DND-41 (cell line): ENCODE measurements around the gene WNT9B.

Source experiments
- ATAC-seq: fragments of 200-7000 bp; cut with Tn5 transposase; 3 replicates; pipeline ENCODE4 v1.9.1; 2021; ENCODE audit warnings: low read depth; ENCODE audit not compliant: insufficient read depth
- DNase-seq: peaks from one replicate; pipeline ENCODE4 v3.0.0-alpha.2; 2020
- H2AFZ ChIP-seq: 2 replicates; pipeline ENCODE4 v1.6.0; 2012; ENCODE audit warnings: low read depth, low read length
- H3K27ac ChIP-seq: 2 replicates; pipeline ENCODE4 v1.5.1; 2012; ENCODE audit warnings: low read length, inconsistent platforms
- H3K27me3 ChIP-seq: fragments of 200-600 bp; sonication (generic); 2 replicates; pipeline ENCODE4 v1.6.0; 2012; ENCODE audit warnings: low read length, mild to moderate bottlenecking, inconsistent platforms; ENCODE audit not compliant: insufficient read depth, poor library complexity
- H3K36me3 ChIP-seq: 2 replicates; pipeline ENCODE4 v1.5.1; 2012; ENCODE audit warnings: low read length, inconsistent platforms; ENCODE audit not compliant: insufficient read depth
- H3K4me1 ChIP-seq: 2 replicates; pipeline ENCODE4 v1.5.1; 2012; ENCODE audit warnings: mild to moderate bottlenecking, low read length; ENCODE audit not compliant: insufficient read depth
- H3K4me2 ChIP-seq: 2 replicates; pipeline ENCODE4 v1.6.0; 2012; ENCODE audit warnings: mild to moderate bottlenecking, moderate library complexity, low read length, inconsistent platforms; ENCODE audit not compliant: insufficient read depth
- H3K4me3 ChIP-seq, 2 experiments: fragments of 200-600 bp in 1 of 2; shearing (Covaris generic) in 1 of 2; 2 replicates each; pipeline ENCODE4 v1.5.1; 2012 to 2016; ENCODE audit warnings: inconsistent platforms in 2 of 2, low read length in 2 of 2, mild to moderate bottlenecking in 2 of 2, low read depth in 1 of 2, moderate library complexity in 1 of 2
- H3K79me2 ChIP-seq: 2 replicates; pipeline ENCODE4 v1.6.0; 2012; ENCODE audit warnings: low read length, inconsistent platforms; ENCODE audit not compliant: insufficient read depth
- H3K9ac ChIP-seq: 2 replicates; pipeline ENCODE4 v1.6.0; 2012; ENCODE audit warnings: low read depth, mild to moderate bottlenecking, inconsistent platforms, low read length, moderate library complexity
- H3K9me3 ChIP-seq: 2 replicates; pipeline ENCODE4 v1.5.1; 2012; ENCODE audit warnings: low read length, moderate library complexity, mild to moderate bottlenecking, inconsistent platforms; ENCODE audit not compliant: insufficient read depth, severe bottlenecking
- H4K20me1 ChIP-seq: 2 replicates; pipeline ENCODE4 v1.6.0; 2012; ENCODE audit warnings: low read length; ENCODE audit not compliant: insufficient read depth
- EZH2 ChIP-seq: IDR thresholded peaks from 3 replicates; pipeline ENCODE4 v1.6.1; 2012; ENCODE audit warnings: borderline replicate concordance, low read depth, mild to moderate bottlenecking, moderate library complexity, low read length, inconsistent platforms; ENCODE audit not compliant: severe bottlenecking
- TF ChIP-seq, protein P1 (sequence below): IDR thresholded peaks from 2 replicates; pipeline ENCODE4 v1.5.1; 2012; ENCODE audit warnings: borderline replicate concordance, low read length, moderate library complexity, mild to moderate bottlenecking; ENCODE audit not compliant: poor library complexity, severe bottlenecking; ENCODE audit errors: extremely low read depth

WNT9B gene

DNA sequence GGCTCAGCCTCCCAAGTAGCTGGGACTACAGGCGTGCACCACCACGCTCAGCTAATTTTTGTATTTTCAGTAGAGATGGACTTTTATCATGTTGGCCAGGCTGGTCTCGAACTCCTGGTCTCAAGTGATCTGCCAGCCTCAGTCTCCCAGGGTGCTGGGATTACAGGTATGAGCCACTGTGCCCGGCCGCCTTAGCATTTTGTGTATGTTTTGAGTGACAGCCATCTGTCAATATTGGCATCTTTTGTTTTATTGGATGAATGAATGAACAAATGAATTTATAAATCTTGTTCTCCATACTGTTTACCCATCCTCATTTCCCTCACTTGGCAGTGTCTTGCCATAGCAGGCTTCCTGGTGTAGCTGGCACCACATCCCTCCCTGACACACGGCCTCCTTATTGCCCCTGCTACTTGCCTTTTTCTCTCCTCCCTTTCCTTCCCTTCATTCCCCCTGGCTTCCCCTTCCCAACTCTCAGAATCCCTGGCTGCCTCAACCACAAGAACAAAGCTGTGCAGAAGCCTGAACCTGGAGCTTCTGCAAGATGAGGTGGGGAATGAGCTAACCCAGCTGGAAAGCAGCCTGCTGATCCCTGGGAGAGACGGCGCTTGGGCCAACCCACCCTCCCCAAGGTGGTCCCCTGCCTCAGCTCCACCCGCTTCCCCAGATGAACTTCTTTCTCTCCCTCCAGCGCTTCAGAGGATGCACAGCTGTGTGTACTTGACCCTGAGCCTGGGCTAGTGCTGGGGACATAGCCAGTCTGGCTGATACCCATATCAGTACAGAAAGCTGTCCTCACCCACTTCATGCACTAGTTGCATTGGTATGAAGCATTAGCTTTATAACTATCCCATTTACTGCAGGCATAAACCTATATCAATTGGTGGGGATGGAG is 34.3 kb downstream of the WNT9B start:
- peaks cover 8% of the 10 kb centered on the region for H3K27me3 ChIP-seq
- no peaks in the 10 kb centered on the region for H3K36me3 ChIP-seq
- ATAC-seq (no peak), DNase-seq (no peak)
- H3K27ac ChIP-seq: no peak overlapping the region
- H3K9ac ChIP-seq: no peak overlapping the region
- H3K9me3 ChIP-seq: no peaks in the 10 kb centered on the region
- H3K4me2 ChIP-seq: no peak overlapping the region
- no peak overlapping the region for H3K4me3 ChIP-seq
- TF ChIP-seq, protein P1, sequence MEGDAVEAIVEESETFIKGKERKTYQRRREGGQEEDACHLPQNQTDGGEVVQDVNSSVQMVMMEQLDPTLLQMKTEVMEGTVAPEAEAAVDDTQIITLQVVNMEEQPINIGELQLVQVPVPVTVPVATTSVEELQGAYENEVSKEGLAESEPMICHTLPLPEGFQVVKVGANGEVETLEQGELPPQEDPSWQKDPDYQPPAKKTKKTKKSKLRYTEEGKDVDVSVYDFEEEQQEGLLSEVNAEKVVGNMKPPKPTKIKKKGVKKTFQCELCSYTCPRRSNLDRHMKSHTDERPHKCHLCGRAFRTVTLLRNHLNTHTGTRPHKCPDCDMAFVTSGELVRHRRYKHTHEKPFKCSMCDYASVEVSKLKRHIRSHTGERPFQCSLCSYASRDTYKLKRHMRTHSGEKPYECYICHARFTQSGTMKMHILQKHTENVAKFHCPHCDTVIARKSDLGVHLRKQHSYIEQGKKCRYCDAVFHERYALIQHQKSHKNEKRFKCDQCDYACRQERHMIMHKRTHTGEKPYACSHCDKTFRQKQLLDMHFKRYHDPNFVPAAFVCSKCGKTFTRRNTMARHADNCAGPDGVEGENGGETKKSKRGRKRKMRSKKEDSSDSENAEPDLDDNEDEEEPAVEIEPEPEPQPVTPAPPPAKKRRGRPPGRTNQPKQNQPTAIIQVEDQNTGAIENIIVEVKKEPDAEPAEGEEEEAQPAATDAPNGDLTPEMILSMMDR: no peak
- no peaks in the 10 kb centered on the region for H3K79me2 ChIP-seq
- H3K4me1 ChIP-seq: no peaks in the 10 kb centered on the region
- H2AFZ ChIP-seq: no peak overlapping the region
- H4K20me1 ChIP-seq: 0 out of 2 replicates have a peak, but pooled peaks cover 4% of the 10 kb centered on the region

DNA sequence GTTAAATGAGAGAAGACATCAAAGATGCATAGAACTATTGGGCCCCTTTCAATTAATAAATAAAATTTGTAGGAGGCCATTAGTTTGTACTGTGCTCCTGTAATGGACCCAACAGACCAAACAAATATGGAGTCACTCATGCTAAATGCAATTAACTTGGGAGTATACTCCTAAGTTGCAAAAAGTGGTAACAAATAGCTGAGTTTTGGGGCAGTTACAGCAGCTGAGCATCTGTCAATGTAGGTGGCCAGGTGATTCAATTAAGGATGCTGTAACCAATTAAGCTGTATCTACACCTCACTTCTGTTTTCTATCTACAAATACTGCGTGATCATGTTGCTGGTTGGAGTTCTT is 34.9 kb downstream of the WNT9B start:
- Histone ChIP-seq H3K4me1 (no peaks in the 10 kb centered on the region), H3K4me3 (no peak overlapping the region), H4K20me1 (0 out of 2 replicates have a peak, but pooled peaks cover 4% of the 10 kb centered on the region), H3K27ac (no peak overlapping the region), H3K27me3 (peaks cover 8% of the 10 kb centered on the region), H3K36me3 (no peaks in the 10 kb centered on the region), H3K4me2 (no peak overlapping the region), H2AFZ (no peak overlapping the region), H3K9me3 (no peaks in the 10 kb centered on the region), H3K79me2 (no peaks in the 10 kb centered on the region), H3K9ac (no peak overlapping the region)
- no peak for DNase-seq
- no peak for TF ChIP-seq EZH2
- ATAC-seq: no peak

DNA sequence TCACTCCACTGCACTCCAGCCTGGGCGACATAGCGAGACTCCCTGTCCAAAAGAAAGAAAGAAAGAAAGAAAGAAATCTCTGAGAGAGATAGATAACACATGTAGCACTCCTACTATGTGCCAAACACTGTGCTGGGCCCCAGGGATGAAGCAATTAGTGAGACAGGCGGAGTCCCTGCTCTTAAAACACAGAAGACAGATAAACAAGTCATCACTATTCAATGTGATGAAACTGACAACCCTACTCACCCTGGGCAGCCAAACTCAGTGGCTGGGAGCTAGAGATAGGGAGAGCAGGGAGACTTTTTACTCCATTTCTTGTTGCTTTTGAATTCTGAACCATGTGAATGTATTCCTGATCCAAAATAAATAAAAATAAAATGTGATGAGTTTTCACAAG is 36.3 kb downstream of the WNT9B start:
- Histone ChIP-seq H3K4me1 (no peaks in the 10 kb centered on the region), H3K36me3 (no peaks in the 10 kb centered on the region), H3K4me3 (no peak overlapping the region), H3K4me2 (no peak overlapping the region), H3K9ac (no peak overlapping the region), H3K27ac (no peak overlapping the region), H3K79me2 (no peaks in the 10 kb centered on the region), H3K27me3 (peaks cover 14% of the 10 kb centered on the region), H4K20me1 (0 out of 2 replicates have a peak, but pooled peaks cover 4% of the 10 kb centered on the region), H2AFZ (no peak overlapping the region), H3K9me3 (no peaks in the 10 kb centered on the region)
- TF ChIP-seq, protein P1: no peak
- no peak for TF ChIP-seq EZH2
- ATAC-seq: no peak
- no peak for DNase-seq

DNA sequence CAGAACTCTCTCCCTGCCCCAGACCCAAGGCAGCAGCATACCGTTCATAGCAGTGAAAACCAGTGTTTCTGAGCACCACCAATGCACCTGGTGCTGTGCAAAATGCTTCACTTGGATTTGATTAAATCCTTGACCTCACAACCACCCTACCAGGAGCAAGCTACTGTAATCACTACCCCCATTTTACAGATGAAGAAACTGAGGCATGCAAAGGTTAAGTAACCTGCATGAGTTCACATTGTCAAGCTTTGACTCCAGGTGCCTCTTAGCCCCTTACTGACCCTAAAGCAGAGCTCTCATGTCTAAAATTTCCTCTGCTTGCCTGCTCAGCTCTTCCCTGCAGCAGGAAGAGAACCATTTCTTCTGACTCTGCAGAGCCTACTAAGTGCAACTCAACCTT is 37.3 kb downstream of the WNT9B start:
- Histone ChIP-seq H3K4me3 (no peak overlapping the region), H2AFZ (no peak overlapping the region), H3K9me3 (no peaks in the 10 kb centered on the region), H3K9ac (no peak overlapping the region), H3K79me2 (no peaks in the 10 kb centered on the region), H3K36me3 (no peaks in the 10 kb centered on the region), H3K27ac (no peak overlapping the region), H3K27me3 (peaks cover 19% of the 10 kb centered on the region), H3K4me2 (no peak overlapping the region), H3K4me1 (no peaks in the 10 kb centered on the region), H4K20me1 (0 out of 2 replicates have a peak, but pooled peaks cover 4% of the 10 kb centered on the region)
- ATAC-seq (no peak), DNase-seq (no peak)
- no peak for TF ChIP-seq EZH2
- TF ChIP-seq, protein P1: no peak
